HG03460 (cell line): ENCODE measurements around the gene TRIM27.
A peak's percentile ranks its signal among the peaks of the same experiment; 100 is the strongest.
"Not testable (repeated sequence)": the region's sequence is repeated elsewhere in the genome, so short reads cannot be mapped to it uniquely, and the experiment has no call there.

Experiments
- ATAC-seq: cut with Tn5 transposase; IDR thresholded peaks from one replicate; pipeline ENCODE4 v1.9.1; 2021; ENCODE audit not compliant: unreplicated experiment

The TRIM27 gene

DNA sequence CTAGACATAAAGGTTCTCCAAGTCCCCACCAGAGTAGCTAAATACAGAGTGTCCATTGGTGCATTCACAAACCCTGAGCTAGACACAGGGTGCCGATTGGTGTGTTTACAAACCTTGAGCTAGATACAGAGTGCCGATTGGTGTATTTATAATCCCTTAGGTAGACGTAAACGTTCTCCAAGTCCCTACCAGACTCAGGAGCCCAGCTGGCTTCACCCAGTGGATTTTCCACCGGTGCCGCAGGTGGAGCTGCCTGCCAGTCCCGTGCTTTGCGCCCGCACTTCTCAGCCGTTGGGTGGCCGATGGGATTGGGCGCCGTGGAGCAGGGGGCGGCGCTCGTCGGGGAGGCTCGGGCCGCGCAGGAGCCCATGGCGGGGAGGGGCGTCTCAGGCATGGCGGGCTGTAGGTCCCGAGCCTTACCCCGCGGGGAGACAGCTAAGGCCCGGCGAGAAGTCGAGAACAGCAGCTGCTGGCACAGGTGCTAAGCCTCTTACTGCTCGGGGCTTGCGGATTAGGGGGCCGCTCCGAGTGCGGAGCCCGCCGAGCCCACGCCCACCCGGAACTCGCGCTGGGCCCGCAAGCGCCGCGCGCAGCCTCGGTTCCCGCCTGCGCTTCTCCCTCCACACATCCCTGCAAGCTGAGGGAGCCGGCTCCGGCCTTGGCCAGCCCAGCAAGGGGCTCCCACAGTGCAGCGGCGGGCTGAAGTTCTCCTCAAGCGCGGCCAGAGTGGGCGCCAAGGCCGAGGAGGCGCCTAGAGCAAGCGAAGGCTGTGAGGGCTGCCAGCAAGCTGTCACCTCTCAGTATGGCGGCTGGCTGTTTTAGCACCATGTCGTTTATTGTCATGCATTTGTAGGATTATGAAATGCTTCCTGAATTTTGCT lies 57.3 kb downstream of the TRIM27 start:
- peak; percentile 50 for ATAC-seq

DNA sequence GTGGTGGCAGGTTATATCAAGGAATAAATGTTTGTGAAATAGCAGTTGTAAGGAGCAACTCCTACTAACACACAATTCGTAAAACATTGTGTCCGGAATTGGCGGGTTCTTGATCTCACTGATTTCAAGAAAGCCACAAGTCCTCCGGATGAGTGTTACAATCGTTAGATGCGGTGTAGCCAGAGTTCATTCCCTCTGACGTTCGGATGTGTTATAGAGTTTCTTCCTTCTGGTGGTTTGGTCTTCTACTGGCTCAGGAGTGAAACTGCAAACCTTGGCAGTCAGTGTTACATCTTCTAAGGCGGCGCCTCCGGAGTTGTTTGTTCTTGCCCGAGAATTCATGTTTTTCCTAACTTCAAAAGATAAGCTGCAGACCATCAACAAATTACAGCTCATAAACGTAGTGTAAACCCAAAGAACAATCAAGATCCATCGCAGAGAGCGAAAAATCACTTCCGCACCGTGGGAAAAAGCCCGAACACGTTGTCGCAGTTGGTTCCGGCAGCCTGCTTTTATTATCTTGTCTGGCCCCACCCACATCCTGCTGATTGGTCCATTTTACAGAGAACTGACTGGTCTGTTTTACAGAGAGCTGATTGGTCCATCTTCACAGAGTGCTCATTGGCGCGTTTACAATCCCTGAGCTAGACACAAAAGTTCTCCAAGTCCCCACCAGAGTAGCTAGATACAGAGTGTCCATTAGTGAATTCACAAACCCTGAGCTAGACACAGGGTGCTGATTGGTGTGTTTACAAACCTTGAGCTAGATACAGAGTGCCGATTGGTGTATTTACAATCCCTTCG lies 58.2 kb downstream of the TRIM27 start:
- no peak for ATAC-seq

DNA sequence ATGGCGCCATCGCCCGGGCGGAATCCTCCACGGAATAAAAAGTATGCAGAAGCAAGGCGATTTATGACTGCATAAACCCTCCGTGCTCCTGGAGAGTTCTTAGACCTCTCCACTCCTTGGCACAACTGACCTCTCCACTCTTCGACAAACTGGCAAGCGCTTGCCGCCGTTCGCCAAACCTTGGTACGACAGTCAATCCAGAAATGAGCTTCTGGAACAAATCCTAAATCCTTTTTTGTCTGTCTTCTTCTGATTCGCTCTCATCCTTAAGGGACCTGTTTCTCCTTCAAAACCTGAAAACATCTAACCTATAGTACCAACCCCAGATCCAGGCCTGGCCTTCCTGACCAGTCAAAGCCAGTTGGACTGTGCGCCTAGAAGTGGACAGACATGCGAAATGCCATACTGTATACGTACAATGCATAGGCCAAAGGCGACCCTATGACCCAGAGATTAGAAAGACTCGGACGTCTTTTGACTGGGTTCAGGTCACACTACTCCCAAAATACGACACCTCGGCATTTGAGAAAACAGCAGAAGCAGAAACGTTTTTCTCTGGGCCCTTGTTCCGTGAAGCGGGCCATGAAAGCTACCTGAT lies 59.4 kb downstream of the TRIM27 start:
- no peak for ATAC-seq

DNA sequence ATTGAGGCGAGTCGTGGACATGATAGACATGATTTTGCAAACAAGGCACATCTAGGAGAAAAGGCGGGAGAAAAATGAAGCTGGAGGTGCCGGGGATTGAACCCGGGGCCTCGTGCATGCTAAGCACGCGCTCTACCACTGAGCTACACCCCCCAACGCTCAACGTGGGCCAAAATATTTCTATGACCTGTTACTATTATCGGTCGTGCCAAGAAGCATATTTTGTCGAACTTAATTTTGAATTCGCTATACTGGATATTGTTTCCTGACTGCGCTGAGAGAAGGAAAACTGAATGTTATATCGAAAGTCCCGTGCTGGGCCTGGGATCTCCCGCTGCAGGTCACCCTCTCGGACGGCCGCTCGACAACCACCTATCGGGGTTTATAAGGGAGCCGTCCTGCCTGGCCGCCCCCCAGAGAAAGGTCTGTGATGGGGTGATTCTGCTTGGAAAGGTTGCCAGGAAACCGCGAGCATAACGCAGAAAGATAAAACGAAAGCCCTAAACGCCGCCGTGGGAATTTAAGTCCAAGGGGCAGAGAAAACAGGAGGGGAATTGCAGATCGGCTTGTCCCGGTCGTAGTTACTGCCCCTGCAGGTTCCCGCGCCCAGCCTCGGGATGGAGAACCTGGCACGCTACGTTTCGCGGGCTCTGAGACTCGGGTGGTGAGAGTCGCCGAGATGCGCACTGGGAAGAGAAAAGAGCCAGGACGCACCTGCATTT lies 60.0 kb downstream of the TRIM27 start:
- no peak for ATAC-seq

DNA sequence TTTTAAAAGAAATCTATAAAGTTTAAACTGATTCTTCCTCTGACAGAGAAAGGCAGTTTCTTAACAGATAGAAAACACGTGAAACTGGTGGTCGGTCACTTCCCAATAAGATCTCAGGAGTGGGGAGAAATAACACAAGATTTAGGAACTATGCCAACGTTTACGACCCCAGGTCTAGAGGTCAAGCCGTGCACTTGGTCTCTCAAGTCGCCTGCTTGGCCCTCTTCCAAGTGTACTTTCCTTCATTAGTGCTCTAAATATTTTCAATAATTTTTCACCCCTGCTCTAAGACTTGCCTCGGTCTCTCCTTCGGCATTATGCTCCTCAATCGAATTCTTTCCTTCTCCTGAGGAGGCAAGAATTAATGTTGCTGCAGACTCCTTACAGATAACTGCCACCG lies 61.7 kb downstream of the TRIM27 start:
- no peak for ATAC-seq

DNA sequence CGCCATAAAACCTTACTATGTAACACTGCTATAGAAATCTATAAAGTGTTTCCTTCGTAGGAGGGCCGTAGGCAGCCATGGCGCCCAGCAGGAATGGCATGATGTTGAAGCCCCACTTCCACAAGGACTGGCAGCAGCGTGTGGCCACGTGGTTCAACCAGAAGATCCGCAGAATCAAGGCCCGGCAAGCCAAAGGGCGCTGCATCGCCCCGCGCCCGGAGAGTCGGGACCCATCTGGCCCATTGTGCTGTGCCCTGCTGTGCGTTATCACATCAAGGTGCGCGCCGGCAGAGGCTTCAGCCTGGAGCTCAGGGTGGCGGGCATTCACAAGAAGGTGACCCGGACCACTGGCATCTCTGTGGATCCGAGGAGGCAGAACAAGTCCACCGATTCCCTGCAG lies 62.4 kb downstream of the TRIM27 start:
- no peak for ATAC-seq

DNA sequence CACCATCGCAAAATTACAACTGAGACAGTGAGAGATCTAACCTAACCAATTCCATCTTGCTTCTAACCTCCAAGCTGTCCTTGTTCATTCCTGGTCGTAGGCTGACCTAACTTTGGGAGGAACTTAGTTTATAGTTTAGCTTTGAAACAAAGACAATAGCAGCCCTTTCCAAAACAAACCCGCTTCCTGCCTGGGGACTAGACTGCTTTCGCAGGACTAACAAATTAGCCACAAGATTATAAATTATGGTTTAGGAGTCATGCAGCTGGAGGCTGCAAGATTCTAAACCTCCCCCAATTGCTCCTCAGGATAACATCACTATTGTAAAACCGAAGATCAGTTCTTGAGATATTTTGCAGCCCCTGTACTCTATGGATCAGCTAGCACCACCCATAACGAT lies 63.2 kb downstream of the TRIM27 start:
- ATAC-seq: no peak

DNA sequence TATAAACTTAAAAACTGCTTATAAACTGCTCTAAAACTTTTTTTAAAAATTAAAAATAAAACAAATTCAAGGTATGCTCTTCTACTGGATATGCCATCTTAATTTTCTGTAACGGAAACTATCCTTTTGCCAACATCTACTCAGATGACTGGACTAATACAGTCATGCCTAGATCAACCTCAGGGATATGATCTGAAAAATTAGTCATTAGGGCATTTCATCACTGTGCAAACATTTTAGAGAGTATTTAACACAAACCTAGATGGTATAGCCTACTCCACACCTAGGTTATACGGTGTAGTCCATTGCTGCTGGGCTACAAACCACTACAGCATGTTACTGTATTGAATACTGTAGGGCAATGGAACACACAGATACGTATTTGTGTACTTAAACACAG lies 64.8 kb downstream of the TRIM27 start:
- no peak for ATAC-seq

DNA sequence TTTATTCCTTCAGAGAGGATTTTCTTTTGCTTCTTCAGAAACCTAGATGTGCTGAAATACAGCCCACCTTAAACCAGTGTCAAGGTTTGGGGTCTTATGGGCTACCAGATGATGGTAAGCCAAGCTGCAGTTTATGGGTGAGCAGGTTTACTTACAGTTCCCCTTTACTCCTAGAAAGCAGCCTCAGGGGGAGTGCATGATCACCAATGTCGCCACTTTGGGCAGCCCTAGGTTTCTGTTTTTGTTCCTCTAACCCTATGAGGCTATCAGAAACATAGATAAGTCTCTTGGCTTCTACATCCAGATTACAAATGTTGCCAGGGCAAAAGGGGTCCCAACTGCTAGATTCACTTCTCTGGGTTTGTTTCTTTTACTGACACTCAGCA lies 67.2 kb downstream of the TRIM27 start:
- no peak for ATAC-seq

DNA sequence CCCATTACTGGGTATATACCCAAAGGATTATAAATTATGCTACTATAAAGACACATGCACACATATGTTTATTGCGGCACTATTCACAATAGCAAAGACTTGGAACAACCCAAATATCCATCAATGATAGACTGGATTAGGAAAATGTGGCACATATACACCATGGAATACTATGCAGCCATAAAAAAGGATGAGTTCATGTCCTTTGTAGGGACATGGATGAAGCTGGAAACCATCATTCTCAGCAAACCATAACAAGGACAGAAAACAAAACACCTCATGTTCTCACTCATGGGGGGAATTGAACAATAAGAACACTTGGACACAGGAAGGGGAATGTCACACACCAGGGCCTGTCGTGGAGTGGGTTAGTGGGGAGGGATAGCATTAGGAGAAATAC lies 69.4 kb downstream of the TRIM27 start:
- ATAC-seq: not testable (repeated sequence)
